Endothelial cell (in vitro differentiated cells): Measurements from ENCODE around the gene PRDM5. TPM values are rescaled to one million over a fixed set of nuclear protein-coding genes. Genes with fewer than 3 reads are reported as not detected.
"Not testable (repeated sequence)": the region's sequence is repeated elsewhere in the genome, so short reads cannot be mapped to it uniquely, and the experiment has no call there.

Source experiments
- DNase-seq: peaks from one replicate; pipeline ENCODE4 v3.0.0; 2021; ENCODE audit warnings: low spot score
- H3K27ac Mint-ChIP-seq: one replicate; pipeline ENCODE4 v1.8.0; 2021; ENCODE audit warnings: mixed read lengths, inconsistent platforms; ENCODE audit not compliant: unreplicated experiment
- H3K27me3 Mint-ChIP-seq: one replicate; pipeline ENCODE4 v1.8.0; 2021; ENCODE audit warnings: mild to moderate bottlenecking, moderate library complexity, mixed read lengths, inconsistent platforms; ENCODE audit not compliant: unreplicated experiment
- H3K36me3 Mint-ChIP-seq: one replicate; pipeline ENCODE4 v1.8.0; 2021; ENCODE audit warnings: mild to moderate bottlenecking, low read depth, mixed read lengths, inconsistent platforms; ENCODE audit not compliant: unreplicated experiment
- H3K4me1 Mint-ChIP-seq: one replicate; pipeline ENCODE4 v1.8.0; 2021; ENCODE audit warnings: mild to moderate bottlenecking, mixed read lengths, inconsistent platforms; ENCODE audit not compliant: unreplicated experiment
- H3K4me3 Mint-ChIP-seq: one replicate; pipeline ENCODE4 v1.8.0; 2021; ENCODE audit warnings: mild to moderate bottlenecking, mixed read lengths, inconsistent platforms; ENCODE audit not compliant: unreplicated experiment
- H3K9me3 Mint-ChIP-seq: one replicate; pipeline ENCODE4 v1.8.0; 2021; ENCODE audit warnings: mixed read lengths, inconsistent platforms; ENCODE audit not compliant: unreplicated experiment
- total RNA-seq: library from RNA; stranded (reverse); fragmentation: NEBNext Ultra II Directional; extraction: Animal tissue kit (Norgen Biotek cat#: 25700); gene quantifications from one replicate; pipeline ENCODE4 v1.2.1, GENCODE V29; 2021; ENCODE audit not compliant: unreplicated experiment
- TF ChIP-seq, protein P1 (sequence below): fragments of 200-600 bp; sonication (generic); IDR thresholded peaks from one replicate; pipeline ENCODE4 v1.5.0; 2021; ENCODE audit warnings: antibody characterized with exemption; ENCODE audit not compliant: unreplicated experiment

PRDM5 gene
- total RNA-seq, 1 donor from 2014 or later: 17.0 TPM

DNA sequence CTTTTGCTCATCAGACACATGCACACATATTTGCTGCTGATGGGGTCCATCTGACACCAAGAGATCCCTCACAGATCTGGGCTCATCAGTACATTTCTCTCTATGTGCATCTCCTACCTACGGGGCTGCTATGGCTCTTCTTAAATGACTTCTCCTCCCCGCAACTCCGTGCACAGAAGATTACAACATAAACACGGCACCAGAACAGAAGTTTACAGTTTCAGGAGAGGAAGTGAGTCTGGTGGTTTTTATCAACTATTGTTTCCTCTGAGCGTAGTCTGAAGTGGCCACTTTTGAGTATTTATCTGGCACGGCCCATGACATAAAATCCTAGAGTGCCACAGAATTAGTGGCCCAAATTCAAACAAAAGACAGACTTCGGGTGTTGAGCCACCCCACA is 263.8 kb downstream of the PRDM5 start:
- Mint-ChIP-seq H3K4me3 (no peak overlapping the region), H3K27ac (no peak overlapping the region), H3K4me1 (peaks cover 8% of the 10 kb centered on the region), H3K36me3 (no peaks in the 10 kb centered on the region), H3K9me3 (no peaks in the 10 kb centered on the region), H3K27me3 (no peaks in the 10 kb centered on the region)
- TF ChIP-seq, protein P1, sequence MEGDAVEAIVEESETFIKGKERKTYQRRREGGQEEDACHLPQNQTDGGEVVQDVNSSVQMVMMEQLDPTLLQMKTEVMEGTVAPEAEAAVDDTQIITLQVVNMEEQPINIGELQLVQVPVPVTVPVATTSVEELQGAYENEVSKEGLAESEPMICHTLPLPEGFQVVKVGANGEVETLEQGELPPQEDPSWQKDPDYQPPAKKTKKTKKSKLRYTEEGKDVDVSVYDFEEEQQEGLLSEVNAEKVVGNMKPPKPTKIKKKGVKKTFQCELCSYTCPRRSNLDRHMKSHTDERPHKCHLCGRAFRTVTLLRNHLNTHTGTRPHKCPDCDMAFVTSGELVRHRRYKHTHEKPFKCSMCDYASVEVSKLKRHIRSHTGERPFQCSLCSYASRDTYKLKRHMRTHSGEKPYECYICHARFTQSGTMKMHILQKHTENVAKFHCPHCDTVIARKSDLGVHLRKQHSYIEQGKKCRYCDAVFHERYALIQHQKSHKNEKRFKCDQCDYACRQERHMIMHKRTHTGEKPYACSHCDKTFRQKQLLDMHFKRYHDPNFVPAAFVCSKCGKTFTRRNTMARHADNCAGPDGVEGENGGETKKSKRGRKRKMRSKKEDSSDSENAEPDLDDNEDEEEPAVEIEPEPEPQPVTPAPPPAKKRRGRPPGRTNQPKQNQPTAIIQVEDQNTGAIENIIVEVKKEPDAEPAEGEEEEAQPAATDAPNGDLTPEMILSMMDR: no peak
- DNase-seq: no peak

DNA sequence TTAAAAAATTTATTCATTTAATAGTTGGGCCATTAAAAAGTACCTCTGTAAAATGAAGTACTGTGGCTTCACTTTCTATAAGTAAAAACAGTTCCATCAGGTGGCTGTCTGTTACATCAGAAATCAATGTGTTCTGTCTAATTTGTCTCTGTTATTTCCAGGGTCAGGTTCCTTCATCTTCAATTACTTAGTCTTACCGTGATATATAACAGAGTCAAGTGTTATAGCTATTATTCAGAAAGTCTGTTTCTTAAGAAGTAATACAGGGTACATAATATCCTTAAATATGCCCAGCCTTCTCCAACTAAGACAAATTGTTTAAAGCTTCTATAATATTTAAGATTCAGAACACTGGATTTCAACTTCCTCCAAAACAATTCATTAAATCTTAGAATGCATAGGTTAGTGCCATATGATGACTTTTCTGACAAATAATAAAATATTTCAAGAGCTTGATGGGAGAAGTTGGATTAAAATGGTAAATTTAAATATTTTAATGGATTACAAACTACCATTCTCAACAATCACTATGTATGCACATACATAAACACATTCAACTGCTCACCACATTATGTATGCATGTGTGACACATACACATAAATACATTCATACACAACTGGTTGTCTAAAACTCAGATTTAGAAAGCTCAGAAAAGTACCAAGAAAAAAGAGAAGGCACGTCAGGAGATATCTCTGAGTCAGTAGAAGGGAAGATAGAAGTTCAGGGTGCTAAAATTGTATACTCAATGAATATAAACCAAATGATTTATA is 268.5 kb downstream of the PRDM5 start:
- Mint-ChIP-seq H3K9me3 (no peaks in the 10 kb centered on the region), H3K27ac (no peak overlapping the region), H3K4me1 (peaks cover 4% of the 10 kb centered on the region), H3K27me3 (no peaks in the 10 kb centered on the region), H3K4me3 (no peak overlapping the region), H3K36me3 (no peaks in the 10 kb centered on the region)
- DNase-seq: no peak
- TF ChIP-seq, protein P1: no peak

DNA sequence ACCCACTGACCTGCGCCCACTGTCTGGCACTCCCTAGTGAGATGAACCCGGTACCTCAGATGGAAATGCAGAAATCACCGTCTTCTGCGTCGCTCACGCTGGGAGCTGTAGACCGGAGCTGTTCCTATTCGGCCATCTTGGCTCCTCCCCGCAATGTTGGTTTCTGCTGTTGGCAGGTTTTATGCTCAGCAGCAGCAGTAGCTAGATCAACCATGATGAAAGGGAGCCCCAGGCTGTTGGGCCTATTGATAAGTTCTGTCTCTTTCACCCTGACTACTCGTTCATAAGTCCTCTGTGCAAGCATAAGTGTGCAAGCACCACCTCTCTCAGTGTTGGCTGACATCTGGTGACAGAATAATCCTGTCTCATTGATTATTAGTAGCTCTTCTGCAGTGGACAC is 274.2 kb downstream of the PRDM5 start:
- H3K27me3 Mint-ChIP-seq, H3K4me3 Mint-ChIP-seq, DNase-seq, H3K36me3 Mint-ChIP-seq, H3K9me3 Mint-ChIP-seq, H3K27ac Mint-ChIP-seq, H3K4me1 Mint-ChIP-seq: not testable (repeated sequence)

Other genes with a start within 250 kb of the PRDM5 start
- 33.3 TPM for gene NDNF, start 149.8 kb upstream of the PRDM5 start, total RNA-seq
- 4.0 TPM for gene TNIP3, start 241.6 kb upstream of the PRDM5 start, total RNA-seq